ENCODE measurements around the gene ZNF91.
"Not testable (repeated sequence)": the region's sequence is repeated elsewhere in the genome, so short reads cannot be mapped to it uniquely, and the experiment has no call there.

The ZNF91 gene

DNA sequence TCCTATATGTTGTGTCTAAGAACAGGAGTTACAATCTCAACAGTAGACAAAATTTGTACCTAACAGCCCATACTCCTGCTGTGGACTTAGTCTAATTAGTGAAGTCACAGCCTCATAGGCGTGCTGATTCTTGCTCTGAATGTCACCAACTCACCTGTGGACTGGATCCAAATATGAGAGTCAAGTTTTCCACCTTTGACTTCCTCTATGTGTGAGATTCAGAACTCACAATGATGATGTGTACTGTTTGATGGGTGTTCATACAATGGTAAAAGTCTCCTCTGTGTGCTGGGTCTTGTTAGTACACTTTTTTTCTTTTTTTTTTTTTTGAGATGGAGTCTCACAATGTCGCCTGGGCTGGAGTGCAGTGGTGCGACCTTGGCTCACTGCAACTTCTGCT lies 7.8 kb upstream of the ZNF91 start:
- ChIA-PET CTCF (no interaction called here), POLR2A (no interaction called here)
- no peak for DNase-seq (ENCODE audit: low read depth, low spot score)
- no peak for TF ChIP-seq CTCF (IDR thresholded peaks at IDR 0.05; ENCODE audit: insufficient read depth, low read length, missing control alignments)
- no peak overlapping the region for H3K4me3 ChIP-seq (ENCODE audit: low read depth, low read length)

DNA sequence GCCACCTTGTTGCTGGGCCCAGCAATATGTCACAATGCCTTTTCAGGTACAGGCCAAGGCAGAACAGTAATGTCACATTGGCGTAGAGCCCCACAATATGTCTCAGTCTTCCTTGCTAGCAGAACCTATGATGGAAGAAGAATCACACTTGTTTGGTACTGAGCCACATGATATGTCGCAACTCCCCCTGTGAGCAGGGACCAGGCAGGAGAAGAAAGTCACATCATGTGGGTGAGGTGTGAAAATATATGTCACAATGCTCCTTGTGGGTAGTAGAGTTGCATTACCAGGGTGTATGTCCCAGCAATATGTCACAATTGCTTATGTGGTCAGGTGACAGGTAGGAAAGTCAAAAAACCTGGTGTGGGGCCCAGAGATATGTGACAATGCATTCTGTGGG lies 7.1 kb upstream of the ZNF91 start:
- ChIA-PET CTCF (no interaction called here), POLR2A (no interaction called here)
- TF ChIP-seq CTCF (IDR thresholded peaks at IDR 0.05; ENCODE audit: insufficient read depth, low read length, missing control alignments): no peak
- no peak overlapping the region for H3K4me3 ChIP-seq (ENCODE audit: low read depth, low read length)
- no peak for DNase-seq (ENCODE audit: low read depth, low spot score)

- CTCF ChIA-PET: no interaction called here
- TF ChIP-seq CTCF (IDR thresholded peaks at IDR 0.05; ENCODE audit: insufficient read depth, low read length, missing control alignments): no peak
- no peak overlapping the region for H3K4me3 ChIP-seq (ENCODE audit: low read depth, low read length)
- POLR2A ChIA-PET: no interaction called here
- no peak for DNase-seq (ENCODE audit: low read depth, low spot score)
Observed at GRCh38 chr19:23401086-23401610, 5.9 kb upstream of the ZNF91 start.

DNA sequence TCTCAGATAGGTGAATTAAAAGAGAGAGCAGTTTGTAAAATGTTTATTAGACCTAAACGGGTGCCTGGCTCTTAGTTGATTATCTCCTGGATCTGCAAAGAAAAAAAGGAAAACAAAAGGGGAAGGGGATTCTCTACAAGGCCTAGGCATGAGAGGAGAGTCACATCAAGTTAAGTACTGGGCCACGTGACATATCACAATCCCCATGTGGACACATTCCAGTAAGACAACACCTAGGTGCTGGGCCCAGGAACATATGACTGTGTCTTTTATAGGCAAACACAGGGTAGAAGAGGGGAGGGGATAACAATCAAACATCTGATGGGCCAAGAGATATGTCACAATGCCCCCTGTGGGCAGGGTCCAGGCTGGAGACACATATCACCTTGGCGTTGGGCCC lies 4.2 kb upstream of the ZNF91 start:
- ChIA-PET POLR2A (no interaction called here), CTCF (no interaction called here)
- no peak for TF ChIP-seq CTCF (IDR thresholded peaks at IDR 0.05; ENCODE audit: insufficient read depth, low read length, missing control alignments)
- H3K4me3 ChIP-seq (ENCODE audit: low read depth, low read length): no peak overlapping the region
- no peak for DNase-seq (ENCODE audit: low read depth, low spot score)

DNA sequence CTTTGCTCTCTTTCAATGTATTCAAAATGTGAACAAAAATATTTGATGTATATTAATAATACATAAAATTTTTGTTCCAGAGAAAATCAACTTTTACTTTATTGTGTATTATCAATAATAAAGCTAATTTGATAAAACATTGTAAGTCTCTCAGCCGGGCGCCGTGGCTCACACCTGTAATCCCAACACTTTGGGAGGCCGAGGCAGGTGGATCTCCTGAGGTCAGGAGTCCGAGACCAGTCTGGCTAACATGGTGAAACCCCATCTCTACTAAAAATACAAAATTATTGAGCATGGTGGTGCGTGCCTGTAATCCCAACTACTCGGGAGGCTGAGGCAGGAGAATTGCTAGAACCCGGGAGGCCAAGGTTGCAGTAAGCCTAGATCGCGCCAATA lies 449 bp upstream of the ZNF91 start:
- DNase-seq (ENCODE audit: low read depth, low spot score); CTCF ChIA-PET: not testable (repeated sequence)
- POLR2A ChIA-PET: interaction anchor here (0.6 to 1.6 kb wide), 3 partner anchors 16 to 363 kb away, joined by 3 to 7 read pairs (median 5); partner anchors contain the start of genes ZNF681 and ZNF724
- peak overlapping the region; percentile 96 for H3K4me3 ChIP-seq (ENCODE audit: low read depth, low read length)

GRCh38 chr19:23394511-23394910 lies 760 bp downstream of the ZNF91 start:
- ChIA-PET CTCF (no interaction called here), POLR2A (interaction anchor here (1.6 kb wide), 1 partner anchor 14 kb away, joined by 5 read pairs; no protein-coding TSS in a partner anchor)
- peak overlapping the region; percentile 96 for H3K4me3 ChIP-seq (ENCODE audit: low read depth, low read length)
- no peak for TF ChIP-seq CTCF (IDR thresholded peaks at IDR 0.05; ENCODE audit: insufficient read depth, low read length, missing control alignments)
- DNase-seq (ENCODE audit: low read depth, low spot score): no peak

- TF ChIP-seq CTCF (IDR thresholded peaks at IDR 0.05; ENCODE audit: insufficient read depth, low read length, missing control alignments): no peak
Observed at GRCh38 chr19:23393121-23393520, 2.1 kb downstream of the ZNF91 start.

More at GRCh38 chr19:23393121-23393520, 2.1 kb downstream of the ZNF91 start:
- CTCF ChIA-PET: no interaction called here
- POLR2A ChIA-PET: no interaction called here
- H3K4me3 ChIP-seq (ENCODE audit: low read depth, low read length): no peak overlapping the region
- DNase-seq (ENCODE audit: low read depth, low spot score): no peak

Measured in AG04449 (cell line).